Thyroid gland (tissue), 4 donors: ENCODE data around the gene CFAP299. TPM values are rescaled to one million over a fixed set of nuclear protein-coding genes. Genes with fewer than 3 reads are reported as not detected.

Source experiments
- DNase-seq, 2 donors: peaks; one replicate each; pipeline ENCODE4 v3.0.0-alpha.2; 2019
- H3K27ac ChIP-seq, 3 donors: fragments of 200-600 bp; sonication (generic); 1 replicate in 2 of 3; 2 replicates in 1 of 3; pipeline ENCODE4 v1.5.1; 2016 to 2019; ENCODE audit warnings: mild to moderate bottlenecking in 1 of 3, moderate library complexity in 1 of 3
- H3K27me3 ChIP-seq: fragments of 200-600 bp; sonication (generic); one replicate; pipeline ENCODE4 v1.5.1; 2019
- H3K36me3 ChIP-seq, 2 donors: fragments of 200-600 bp; sonication (generic); one replicate each; pipeline ENCODE4 v1.5.1; 2016 to 2019
- H3K4me1 ChIP-seq, 2 donors: fragments of 200-600 bp; sonication (generic); one replicate each; pipeline ENCODE4 v1.5.1; 2017 to 2019
- H3K4me3 ChIP-seq, 3 donors: fragments of 200-600 bp; sonication (generic); replicated peaks in 1 of 3; 1 replicate in 2 of 3; 2 replicates in 1 of 3; pipeline ENCODE4 v1.5.1; 2016; ENCODE audit warnings: mild to moderate bottlenecking in 1 of 3
- H3K9me3 ChIP-seq: fragments of 200-600 bp; sonication (generic); one replicate; pipeline ENCODE4 v1.5.1; 2017
- POLR2A ChIP-seq, 2 donors: fragments of 450-650 bp; IDR thresholded peaks; one replicate each; pipeline ENCODE4 v1.6.1; 2017; ENCODE audit warnings: antibody characterized with exemption in 2 of 2, mild to moderate bottlenecking in 2 of 2, moderate library complexity in 1 of 2
- WGBS, 2 donors: methylation state at CpG; one replicate each; pipeline ENCODE4 v1.1.5; 2017; 5-methylcytosine and 5-hydroxymethylcytosine counted together
- intact Hi-C: fragments of 100-400 bp; cut with DNase I; formaldehyde crosslinking; loops from one replicate; pipeline ENCODE4 v1.15.1; 2023
- total RNA-seq, 4 donors: library from RNA; depleted of rRNA; stranded (reverse); fragments of >200 nt; gene quantifications; one replicate each; pipeline ENCODE4 v1.2.3, GENCODE V29; 2016
- TF ChIP-seq, protein P1 (sequence below), 6 experiments: fragments of 200-600 bp in 3 of 6; fragments of 450-650 bp in 3 of 6; sonication (generic) in 3 of 6; IDR thresholded peaks; one replicate each; pipeline ENCODE4 v1.5.1; 2016 to 2019; ENCODE audit warnings: antibody characterized with exemption in 6 of 6, mild to moderate bottlenecking in 2 of 6, inconsistent platforms in 1 of 6, moderate library complexity in 1 of 6

Gene CFAP299
- total RNA-seq, 4 donors from 2014 or later, result 1.3 to 2.8 (median 2.7) TPM; not detected in 1

DNA sequence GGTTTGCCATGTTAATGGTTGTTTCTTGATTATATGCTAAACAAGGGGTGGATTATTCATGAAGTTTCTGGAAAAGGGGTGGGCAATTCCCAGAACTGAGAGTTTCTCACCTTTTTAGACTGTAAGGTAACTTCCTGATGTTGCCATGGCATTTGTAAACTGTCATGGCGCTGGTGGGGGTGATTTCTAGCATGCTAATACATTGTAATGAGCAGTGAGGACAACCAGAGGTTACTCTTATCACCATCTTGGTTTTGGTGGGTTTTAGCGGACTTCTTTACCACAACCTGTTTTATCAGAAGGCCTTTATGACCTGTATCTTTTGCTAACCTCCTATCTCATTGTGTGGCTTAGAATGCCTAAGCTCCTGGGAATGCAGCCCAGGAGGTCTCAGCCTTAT is 81.5 kb downstream of the CFAP299 start:
- Histone ChIP-seq H3K4me1 (no peaks in the 10 kb centered on the region), H3K27ac (no peak overlapping the region), H3K4me3 (no peak overlapping the region), H3K27me3 (no peaks in the 10 kb centered on the region), H3K36me3 (no peaks in the 10 kb centered on the region), H3K9me3 (no peaks in the 10 kb centered on the region)
- TF ChIP-seq POLR2A (IDR thresholded peaks at IDR 0.05), result no peak
- TF ChIP-seq, protein P1, sequence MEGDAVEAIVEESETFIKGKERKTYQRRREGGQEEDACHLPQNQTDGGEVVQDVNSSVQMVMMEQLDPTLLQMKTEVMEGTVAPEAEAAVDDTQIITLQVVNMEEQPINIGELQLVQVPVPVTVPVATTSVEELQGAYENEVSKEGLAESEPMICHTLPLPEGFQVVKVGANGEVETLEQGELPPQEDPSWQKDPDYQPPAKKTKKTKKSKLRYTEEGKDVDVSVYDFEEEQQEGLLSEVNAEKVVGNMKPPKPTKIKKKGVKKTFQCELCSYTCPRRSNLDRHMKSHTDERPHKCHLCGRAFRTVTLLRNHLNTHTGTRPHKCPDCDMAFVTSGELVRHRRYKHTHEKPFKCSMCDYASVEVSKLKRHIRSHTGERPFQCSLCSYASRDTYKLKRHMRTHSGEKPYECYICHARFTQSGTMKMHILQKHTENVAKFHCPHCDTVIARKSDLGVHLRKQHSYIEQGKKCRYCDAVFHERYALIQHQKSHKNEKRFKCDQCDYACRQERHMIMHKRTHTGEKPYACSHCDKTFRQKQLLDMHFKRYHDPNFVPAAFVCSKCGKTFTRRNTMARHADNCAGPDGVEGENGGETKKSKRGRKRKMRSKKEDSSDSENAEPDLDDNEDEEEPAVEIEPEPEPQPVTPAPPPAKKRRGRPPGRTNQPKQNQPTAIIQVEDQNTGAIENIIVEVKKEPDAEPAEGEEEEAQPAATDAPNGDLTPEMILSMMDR (IDR thresholded peaks at IDR 0.05), result no peak
- DNase-seq, result no peak
- intact Hi-C loops, result no loop called here
- WGBS, 2 donors, result 93 to 95% methylated on average over 2 of the region's 2 CpGs

DNA sequence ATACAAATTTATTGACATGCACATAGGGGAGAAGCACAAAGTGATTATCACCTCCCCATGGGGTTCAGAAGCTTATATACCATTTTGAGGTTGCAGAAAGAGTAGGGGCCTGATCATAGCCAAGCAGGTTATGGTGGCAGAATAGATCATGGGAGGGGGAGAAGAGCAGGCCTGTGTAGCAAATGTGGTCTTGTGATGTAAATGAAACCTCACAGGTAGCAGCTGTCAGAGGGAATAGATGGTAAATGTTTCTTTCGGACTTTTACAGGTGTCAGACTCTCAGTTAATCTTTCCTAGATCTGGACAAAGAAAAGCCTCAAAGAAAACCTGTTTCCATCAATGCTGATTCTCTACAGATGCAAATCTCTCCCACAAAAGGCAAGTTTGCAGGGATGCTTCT is 84.4 kb downstream of the CFAP299 start:
- 88 to 91% methylated on average over 1 of the region's 1 CpG for WGBS, 2 donors
- no peaks in the 10 kb centered on the region for H3K9me3 ChIP-seq
- H3K27me3 ChIP-seq, result no peaks in the 10 kb centered on the region
- no peak for DNase-seq
- intact Hi-C loops, result no loop called here
- no peaks in the 10 kb centered on the region for H3K4me1 ChIP-seq
- H3K4me3 ChIP-seq, result no peak overlapping the region
- TF ChIP-seq, protein P1 (IDR thresholded peaks at IDR 0.05), result no peak
- TF ChIP-seq POLR2A (IDR thresholded peaks at IDR 0.05), result no peak
- no peak overlapping the region for H3K27ac ChIP-seq
- no peaks in the 10 kb centered on the region for H3K36me3 ChIP-seq

GRCh38 chr4:80420638-80421037 is 85.1 kb downstream of the CFAP299 start:
- WGBS, 2 donors, result 96 to 100% methylated on average over 1 of the region's 1 CpG
- no peaks in the 10 kb centered on the region for H3K9me3 ChIP-seq
- TF ChIP-seq, protein P1 (IDR thresholded peaks at IDR 0.05), result no peak
- TF ChIP-seq POLR2A (IDR thresholded peaks at IDR 0.05), result no peak
- H3K36me3 ChIP-seq, result no peaks in the 10 kb centered on the region
- no peak overlapping the region for H3K4me3 ChIP-seq
- H3K27ac ChIP-seq, result no peak overlapping the region
- intact Hi-C loops, result no loop called here
- no peak for DNase-seq
- H3K4me1 ChIP-seq, result no peaks in the 10 kb centered on the region
- no peaks in the 10 kb centered on the region for H3K27me3 ChIP-seq

GRCh38 chr4:80422727-80423404 is 87.3 kb downstream of the CFAP299 start:
- no peaks in the 10 kb centered on the region for H3K4me1 ChIP-seq
- H3K27me3 ChIP-seq, result no peaks in the 10 kb centered on the region
- H3K27ac ChIP-seq, result no peak overlapping the region
- intact Hi-C loops, result no loop called here
- 92 to 94% methylated on average over 1 of the region's 1 CpG for WGBS, 2 donors
- no peak for DNase-seq
- no peak overlapping the region for H3K4me3 ChIP-seq
- TF ChIP-seq, protein P1 (IDR thresholded peaks at IDR 0.05), result no peak
- no peak for TF ChIP-seq POLR2A (IDR thresholded peaks at IDR 0.05)
- H3K36me3 ChIP-seq, result no peaks in the 10 kb centered on the region
- H3K9me3 ChIP-seq, result no peaks in the 10 kb centered on the region

- TF ChIP-seq, protein P1 (IDR thresholded peaks at IDR 0.05), result no peak
- no peak for TF ChIP-seq POLR2A (IDR thresholded peaks at IDR 0.05)
- intact Hi-C loops, result no loop called here
- Histone ChIP-seq H3K36me3 (no peaks in the 10 kb centered on the region), H3K9me3 (no peaks in the 10 kb centered on the region), H3K27ac (no peak overlapping the region), H3K4me3 (no peak overlapping the region), H3K27me3 (no peaks in the 10 kb centered on the region), H3K4me1 (no peaks in the 10 kb centered on the region)
- 89 to 100% methylated on average over 3 of the region's 3 CpGs for WGBS, 2 donors
- no peak for DNase-seq
Measured at GRCh38 chr4:80423553-80424224, 88.2 kb downstream of the CFAP299 start.
